ENCODE results near the gene VPREB1.
"Not testable (repeated sequence)": the region's sequence is repeated elsewhere in the genome, so short reads cannot be mapped to it uniquely, and the experiment has no call there.

VPREB1 gene

DNA sequence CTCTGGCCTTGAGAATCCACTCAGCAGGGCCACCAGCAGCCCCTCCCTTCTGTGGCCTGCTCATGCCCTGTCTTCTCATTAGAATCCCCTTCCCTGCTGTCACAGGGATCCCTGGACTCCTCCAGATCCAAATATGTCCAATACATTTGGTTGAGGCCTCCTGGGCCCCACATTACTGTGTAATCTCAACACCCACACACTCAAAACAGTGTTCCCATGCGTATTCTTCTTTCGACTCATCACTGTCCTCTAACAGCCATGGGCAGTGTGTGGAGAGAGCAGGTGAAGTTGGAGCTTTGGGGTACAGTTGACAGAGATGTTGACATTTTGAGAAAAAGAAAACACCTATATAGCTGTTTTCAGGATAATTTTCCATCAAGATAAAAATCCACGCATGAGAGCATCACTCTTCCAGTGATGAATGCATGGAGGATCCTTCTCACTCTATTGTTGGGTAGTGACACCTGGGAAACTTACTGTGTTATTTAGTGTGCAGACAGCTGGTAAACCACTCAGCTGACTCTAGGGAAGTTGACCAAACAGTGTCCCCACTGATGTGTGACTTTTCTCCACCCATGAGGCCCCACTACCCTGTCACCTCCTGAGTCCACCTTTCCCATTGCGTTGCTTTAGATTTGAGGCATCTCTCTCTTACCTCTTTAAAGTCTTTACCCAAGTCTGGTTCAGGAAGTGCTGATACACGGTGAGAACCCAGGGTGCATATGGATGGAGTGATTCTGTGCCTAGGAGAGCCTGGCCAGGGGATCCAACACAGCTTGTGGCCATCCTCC lies 28.7 kb upstream of the VPREB1 start:
- no peak overlapping the region for H3K27ac ChIP-seq
- no peak for TF ChIP-seq ZFX (IDR thresholded peaks at IDR 0.05; ENCODE audit: borderline replicate concordance)
- TF ChIP-seq, protein P1, sequence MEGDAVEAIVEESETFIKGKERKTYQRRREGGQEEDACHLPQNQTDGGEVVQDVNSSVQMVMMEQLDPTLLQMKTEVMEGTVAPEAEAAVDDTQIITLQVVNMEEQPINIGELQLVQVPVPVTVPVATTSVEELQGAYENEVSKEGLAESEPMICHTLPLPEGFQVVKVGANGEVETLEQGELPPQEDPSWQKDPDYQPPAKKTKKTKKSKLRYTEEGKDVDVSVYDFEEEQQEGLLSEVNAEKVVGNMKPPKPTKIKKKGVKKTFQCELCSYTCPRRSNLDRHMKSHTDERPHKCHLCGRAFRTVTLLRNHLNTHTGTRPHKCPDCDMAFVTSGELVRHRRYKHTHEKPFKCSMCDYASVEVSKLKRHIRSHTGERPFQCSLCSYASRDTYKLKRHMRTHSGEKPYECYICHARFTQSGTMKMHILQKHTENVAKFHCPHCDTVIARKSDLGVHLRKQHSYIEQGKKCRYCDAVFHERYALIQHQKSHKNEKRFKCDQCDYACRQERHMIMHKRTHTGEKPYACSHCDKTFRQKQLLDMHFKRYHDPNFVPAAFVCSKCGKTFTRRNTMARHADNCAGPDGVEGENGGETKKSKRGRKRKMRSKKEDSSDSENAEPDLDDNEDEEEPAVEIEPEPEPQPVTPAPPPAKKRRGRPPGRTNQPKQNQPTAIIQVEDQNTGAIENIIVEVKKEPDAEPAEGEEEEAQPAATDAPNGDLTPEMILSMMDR (IDR thresholded peaks at IDR 0.05) = no peak

DNA sequence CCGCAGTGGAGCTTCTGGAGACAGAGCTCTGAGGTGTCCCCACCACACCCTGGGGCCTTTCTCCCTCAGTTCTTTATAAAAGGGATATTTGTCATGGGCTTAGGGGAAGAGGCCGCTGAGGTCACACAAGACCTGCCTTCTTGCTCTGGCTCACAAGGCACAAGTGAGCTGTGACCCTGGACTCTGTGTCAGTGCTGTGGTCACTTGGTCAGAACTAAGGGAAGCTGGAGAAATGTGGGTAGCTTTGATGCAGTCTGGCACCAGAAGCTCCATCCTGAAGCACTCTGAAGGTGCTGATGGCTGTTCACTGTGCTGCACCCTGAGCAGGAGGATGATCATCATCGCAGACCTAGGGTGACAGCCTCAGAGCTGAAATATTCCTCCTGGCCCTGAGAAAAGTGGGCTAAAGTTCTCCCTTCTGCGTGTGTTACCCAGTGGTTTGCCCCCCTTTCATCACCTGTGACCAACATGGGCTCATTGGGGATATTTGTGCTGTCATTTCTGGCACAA lies 28.1 kb upstream of the VPREB1 start:
- no peak overlapping the region for H3K27ac ChIP-seq
- no peak for TF ChIP-seq ZFX (IDR thresholded peaks at IDR 0.05; ENCODE audit: borderline replicate concordance)
- TF ChIP-seq, protein P1 (IDR thresholded peaks at IDR 0.05) = no peak

DNA sequence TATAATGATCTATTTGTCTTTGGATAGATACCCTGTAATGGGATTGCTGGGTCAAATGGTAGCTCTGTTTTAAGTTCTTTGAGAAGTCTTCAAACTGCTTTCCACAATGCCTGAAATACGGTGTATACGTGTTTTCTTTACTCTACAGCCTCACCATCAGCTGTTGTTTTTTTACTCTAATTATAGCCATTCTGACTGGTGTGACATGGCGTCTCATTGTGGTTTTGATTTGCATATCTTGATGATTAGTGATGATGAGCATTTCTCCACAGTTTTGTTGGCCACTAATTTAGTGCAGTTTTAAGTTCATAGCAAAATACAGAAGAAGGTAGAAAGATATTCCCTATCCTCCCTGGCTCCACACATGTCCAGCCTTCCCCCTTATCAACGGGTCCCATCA lies 26.3 kb upstream of the VPREB1 start:
- TF ChIP-seq, protein P1 (IDR thresholded peaks at IDR 0.05) = no peak
- no peak for TF ChIP-seq ZFX (IDR thresholded peaks at IDR 0.05; ENCODE audit: borderline replicate concordance)
- no peak overlapping the region for H3K27ac ChIP-seq

DNA sequence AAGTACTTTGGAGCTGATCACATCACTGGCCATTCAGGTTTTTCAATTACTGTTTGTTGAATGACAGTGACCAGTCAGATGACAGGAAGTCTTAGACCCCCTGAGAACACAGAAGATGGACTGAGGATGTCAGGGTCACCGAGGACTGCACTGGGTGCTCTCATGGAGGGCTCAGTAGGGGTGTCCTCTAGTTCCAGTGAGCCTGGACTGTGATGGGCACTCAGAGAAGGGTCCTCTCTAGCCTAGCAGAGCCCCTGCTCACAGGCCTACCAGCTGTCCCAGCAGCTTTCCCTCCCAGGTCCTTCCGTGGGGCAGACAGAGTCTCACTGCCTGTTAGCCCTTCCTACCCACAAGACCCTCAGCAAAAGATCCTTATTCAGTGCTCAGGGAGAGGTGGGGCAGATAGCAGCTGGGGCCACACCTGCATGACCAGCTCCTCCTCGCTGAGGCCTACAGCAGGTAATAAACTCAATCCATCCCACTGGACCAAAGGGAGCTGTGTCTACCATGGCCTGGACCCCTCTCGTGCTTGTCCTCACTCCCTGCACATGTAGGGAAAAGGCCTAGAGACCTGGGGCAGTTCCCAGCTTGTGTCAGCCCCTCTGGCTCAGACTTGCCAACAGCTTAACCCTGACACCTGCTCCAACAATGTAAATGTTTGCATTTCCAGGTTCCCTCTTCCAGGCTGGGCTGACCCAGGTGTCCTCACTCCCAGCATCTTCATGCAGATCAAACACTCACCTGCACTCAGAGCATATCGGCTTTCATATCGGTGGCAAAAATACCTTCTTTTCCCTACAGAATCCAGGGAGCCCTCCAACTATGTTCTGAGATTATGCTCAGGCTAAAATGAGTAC lies 25.2 kb upstream of the VPREB1 start:
- TF ChIP-seq, protein P1 (IDR thresholded peaks at IDR 0.05) = no peak
- TF ChIP-seq ZFX (IDR thresholded peaks at IDR 0.05; ENCODE audit: borderline replicate concordance) = no peak
- no peak overlapping the region for H3K27ac ChIP-seq

DNA sequence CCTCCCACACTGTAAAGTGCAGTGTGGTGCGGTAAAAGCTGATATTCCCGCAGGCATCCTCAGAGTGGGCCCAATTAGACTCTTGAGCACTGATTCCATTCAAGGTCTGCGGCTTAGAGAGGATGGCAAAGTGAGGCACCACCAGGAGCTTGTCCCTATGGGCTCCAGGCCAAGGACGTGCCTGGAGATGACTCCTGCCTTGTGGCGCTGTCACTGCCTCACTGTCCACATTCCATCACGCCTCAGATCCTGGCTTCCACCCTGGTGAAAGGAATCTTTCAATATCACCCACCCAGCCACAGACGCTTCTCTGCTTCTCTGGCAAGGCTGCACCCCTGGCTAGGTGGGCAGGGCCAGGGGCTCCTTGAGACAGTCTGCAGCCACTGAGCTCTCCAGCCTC lies 23.5 kb upstream of the VPREB1 start:
- H3K27ac ChIP-seq = not testable (repeated sequence)

DNA sequence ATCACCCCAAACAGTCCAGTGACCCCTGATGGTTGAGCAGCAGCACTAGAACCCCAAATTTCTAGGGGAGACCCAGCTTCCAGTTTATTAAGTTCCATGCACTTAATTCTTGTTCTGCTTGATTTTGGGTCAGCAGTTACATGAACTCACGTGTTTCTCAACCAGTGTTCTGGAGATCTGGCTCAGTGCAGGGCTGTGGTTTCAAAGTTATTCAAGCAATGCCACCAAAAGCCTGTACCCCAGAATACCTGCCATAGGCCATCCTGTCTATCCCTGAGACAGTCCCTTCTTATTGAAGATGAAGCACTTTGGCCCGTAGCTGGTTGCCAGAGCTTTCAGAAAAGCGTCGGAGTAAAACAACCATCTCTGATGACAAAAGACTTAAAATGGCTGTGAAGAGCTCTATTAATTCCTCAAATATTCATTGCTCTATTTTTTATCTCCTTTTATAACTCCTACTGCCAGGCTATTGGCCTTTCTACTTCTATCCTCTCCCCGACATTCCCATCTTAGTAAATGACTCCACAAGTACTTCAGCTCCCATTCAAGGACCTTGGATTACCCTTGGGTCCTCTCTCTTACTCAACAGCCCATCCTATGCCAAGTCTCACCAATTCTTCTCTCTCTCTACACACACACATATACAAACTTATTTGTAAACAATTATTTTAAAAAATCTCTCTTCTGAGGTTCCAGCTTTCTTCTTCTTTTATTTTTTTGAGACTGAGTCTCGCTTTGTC lies 18.0 kb upstream of the VPREB1 start:
- TF ChIP-seq ZFX (IDR thresholded peaks at IDR 0.05; ENCODE audit: borderline replicate concordance) = no peak
- TF ChIP-seq, protein P1 (IDR thresholded peaks at IDR 0.05) = no peak
- H3K27ac ChIP-seq = no peak overlapping the region

DNA sequence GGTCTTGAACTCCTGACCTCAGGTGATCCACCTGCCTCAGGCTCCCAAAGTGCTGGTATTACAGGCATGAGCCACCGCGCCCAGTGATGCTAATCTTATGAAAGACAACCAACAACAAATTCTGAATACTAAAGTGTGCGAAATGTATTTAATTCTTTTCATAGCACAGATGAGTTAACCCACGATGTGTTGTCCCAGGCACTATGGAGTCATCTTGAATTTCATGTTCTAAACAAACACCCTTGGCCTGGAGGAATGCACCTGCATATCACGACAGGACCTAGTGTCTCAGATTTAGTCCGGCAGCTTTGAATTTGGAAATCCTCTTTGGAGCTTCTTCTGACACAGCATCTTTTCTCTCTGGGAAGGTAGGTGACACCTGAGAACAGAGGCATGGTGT lies 16.2 kb upstream of the VPREB1 start:
- no peak overlapping the region for H3K27ac ChIP-seq
- TF ChIP-seq, protein P1 (IDR thresholded peaks at IDR 0.05) = no peak
- TF ChIP-seq ZFX (IDR thresholded peaks at IDR 0.05; ENCODE audit: borderline replicate concordance) = no peak

Data from 22Rv1 (cell line).